Measurements from ENCODE around the gene ERAP2.
"Not testable (repeated sequence)": the region's sequence is repeated elsewhere in the genome, so short reads cannot be mapped to it uniquely, and the experiment has no call there.

The ERAP2 gene

DNA sequence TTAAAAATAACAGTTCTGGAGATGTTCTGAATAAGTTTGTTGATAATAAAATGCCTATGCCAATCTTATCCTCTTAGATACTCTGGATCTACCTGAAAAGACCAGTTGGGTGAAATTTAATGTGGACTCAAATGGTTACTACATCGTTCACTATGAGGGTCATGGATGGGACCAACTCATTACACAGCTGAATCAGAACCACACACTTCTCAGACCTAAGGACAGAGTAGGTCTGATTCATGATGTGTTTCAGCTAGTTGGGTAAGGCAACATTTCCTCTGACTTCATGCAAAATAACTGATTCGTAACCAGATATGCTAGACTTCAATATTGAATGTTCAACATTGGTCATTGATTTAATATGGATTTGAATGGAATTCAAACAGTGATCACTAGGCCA is 27.0 kb downstream of the ERAP2 start:
- no peak for DNase-seq

DNA sequence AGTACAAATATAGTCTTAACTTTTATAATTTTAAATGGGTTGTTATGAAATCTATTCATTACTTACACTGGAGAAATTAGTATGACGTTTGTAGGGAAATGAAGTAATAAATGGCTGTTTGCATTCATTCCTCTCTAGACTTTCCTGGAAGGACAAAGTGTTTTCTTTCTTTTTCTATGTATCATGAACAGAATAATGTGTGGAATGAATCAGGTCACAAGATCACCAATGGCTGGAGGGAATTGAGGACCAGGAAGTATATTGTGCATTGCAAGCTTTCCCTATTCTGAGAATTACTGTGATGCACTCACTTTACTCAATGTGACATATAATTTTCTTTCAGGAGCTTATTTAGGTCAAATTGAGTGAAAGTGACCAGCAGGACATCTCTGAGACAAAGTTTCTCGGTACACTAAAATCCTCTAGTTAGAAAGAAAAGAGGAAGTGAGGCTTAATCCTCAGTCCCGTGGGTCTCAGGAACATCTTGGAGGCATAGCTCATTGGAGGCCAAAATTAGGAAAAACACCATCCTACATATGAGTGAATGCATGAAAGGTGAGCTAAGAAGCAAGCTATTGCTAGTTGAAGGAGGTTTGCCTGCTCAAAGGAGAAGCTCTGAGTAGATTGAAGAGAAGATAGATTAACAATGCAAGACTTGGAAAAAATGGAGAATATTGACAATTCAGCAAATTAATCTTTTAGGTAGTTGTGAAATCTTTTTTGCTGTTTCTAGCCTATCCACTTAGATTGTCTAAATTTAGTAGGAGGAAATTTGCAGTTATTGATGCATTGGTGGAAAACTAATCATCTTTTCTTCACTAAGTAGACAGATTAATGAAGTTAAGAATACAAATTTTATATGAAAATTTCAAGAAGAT is 28.0 kb downstream of the ERAP2 start:
- no peak for DNase-seq

DNA sequence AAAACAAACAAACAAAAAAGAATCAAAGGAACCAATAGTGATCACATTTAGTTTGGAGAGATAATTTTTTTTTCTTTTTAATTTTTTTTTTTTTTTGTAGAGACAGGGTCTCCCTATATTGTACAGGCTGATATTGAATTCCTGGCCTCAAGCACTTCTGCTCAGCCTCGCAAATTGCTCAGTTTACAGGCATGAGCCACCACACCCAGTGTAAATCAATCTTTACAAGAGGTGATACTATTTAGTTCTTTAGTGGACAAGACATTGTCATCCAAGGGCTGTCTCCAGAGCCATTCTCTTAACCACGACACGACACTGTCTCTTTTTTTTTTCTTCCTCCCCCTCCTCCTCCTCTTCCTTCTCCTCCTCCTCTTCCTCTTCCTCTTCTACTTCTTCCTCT is 29.6 kb downstream of the ERAP2 start:
- no peak for DNase-seq

DNA sequence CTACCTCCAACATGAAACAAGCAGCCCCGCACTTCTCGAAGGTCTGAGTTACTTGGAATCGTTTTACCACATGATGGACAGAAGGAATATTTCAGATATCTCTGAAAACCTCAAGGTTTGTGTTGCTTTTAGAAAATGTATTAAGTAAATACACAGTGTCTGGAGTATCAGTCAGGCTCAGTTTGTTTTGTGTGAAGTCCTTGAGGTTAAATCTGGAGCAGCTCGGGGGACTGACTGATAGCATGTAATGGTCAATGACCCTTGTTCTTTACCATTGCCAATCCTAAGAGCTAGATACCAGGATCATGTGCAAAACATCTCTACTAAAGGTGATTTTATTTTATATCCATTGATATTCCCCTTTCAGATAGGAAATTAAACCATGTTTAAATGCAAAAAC is 32.7 kb downstream of the ERAP2 start:
- DNase-seq: no peak

DNA sequence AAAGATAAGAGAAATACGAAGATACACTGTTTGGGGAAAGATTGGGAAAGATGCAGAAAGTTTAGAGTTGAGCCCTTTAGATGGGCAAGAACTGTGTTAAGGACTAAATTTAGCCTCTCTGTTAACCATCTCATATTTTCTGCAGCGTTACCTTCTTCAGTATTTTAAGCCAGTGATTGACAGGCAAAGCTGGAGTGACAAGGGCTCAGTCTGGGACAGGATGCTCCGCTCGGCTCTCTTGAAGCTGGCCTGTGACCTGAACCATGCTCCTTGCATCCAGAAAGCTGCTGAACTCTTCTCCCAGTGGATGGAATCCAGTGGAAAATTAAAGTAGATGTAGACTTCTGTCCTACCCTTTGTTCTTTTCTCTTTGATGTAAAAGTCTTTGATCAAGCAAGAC is 33.1 kb downstream of the ERAP2 start:
- no peak for DNase-seq

DNA sequence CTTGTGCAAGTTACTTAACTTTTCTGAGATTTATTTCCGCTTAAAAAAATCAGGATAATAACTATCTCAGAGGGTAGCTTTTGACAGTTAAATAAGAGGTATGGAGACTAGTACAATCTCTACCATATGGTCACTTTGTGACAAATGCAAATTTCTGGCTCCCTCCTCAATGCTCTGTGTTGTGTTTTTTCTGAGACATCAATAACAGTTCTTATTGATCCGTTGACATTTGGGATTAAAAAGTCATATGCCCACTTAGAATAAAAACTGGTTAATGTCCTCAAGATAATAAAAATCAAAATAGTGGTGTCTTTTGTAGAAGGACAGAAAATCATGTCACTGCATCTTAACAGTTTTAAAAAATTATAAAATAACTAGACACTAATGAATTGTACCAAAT is 34.8 kb downstream of the ERAP2 start:
- no peak for DNase-seq

DNA sequence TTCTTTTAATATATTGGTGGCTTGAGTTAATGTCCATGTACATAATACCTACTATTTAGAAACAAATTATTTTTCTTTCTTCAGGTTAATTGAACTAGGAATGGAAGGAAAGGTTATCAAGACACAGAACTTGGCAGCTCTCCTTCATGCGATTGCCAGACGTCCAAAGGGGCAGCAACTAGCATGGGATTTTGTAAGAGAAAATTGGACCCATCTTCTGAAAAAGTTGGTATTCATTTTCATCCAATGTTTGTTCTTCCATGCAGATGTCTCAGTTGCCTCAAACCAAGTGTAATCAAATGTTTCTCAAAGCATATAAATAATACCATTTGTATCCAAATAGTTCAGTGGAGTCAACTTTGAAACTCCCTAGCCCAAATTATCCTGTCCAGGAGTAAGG is 36.9 kb downstream of the ERAP2 start:
- no peak for DNase-seq

DNA sequence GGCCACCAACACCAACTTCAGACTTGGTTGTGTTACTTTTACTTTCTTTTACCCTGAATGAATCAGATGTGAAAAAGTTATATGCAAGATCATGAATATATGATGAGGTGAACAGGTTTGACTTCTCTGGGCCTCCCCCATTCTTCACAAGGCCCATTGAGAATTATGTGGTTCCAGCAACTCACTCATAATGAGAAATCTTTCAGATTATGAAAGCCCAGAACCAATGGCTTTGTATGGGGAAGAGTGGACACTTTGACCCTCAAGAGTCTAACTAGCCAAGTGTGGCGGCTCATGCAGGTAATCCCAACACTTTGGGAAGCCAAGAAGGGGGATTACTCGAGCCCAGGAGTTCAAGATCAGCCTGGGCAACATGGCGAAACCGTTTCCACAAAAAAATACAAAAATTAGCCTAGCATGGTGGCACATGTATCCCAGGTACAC is 43.5 kb downstream of the ERAP2 start:
- no peak for DNase-seq

DNA sequence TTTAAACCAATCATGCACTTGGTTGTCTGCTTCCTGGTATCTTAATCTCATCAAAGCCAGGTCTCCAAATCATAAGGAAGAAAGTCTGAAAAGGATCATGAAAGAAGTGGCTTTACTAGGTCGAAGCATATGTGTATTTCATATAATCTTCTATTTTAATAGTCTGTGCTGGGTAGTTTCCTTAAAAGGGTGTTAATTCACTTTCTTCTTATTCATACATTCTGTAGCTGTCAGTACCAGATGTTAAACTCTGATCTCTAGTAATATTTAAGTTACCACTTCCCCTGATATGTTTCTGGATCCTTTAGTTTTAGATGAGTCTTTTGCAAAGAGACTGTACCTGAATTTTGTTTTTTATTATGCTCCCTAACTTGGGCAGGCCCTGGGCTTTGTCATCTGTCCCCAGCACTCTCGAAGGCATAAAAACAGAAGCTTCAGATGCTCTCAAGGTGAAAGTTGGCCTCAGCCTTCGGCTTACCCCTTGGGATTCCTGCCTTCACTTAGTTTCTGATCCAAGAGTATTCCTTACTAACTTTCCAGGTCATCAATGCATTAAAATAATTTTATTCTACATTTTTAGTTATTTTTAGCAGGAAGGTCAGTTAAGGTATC is 44.5 kb downstream of the ERAP2 start:
- DNase-seq: no peak

DNA sequence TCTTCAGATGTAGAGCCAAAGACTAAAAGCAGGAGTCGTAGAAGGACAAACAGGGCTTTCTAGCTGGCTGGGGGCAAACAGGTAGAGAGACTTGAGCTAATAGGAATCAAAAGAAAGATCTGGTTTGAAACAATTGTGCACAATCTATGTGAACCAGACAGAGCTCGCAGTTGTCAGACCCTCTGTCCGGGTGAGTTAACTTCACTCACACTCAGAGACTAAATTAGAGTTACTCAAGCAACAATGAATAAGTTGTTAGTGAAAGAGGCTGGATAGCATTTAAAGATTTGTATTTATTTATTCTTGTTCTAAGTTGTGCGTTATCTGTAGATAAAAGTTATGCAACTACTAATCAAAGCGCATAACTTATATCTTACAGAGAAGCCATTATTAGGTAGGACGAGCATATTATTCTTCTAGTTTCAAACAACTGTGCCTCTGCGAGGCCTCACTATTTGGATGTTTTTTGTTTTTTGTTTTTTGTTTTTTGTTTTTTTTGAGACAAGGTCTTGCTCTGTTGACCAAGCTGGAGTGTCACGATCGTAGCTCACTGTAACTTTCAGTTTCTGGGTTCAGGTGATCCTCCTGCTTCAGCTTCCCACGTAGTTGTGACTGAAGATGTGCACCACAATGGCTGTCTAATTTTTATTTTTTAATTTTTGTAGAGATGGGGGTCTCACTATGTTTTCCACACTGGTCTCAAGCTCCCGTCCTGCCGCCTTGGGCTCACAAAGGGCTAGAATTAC is 46.4 kb downstream of the ERAP2 start:
- no peak for DNase-seq

DNA sequence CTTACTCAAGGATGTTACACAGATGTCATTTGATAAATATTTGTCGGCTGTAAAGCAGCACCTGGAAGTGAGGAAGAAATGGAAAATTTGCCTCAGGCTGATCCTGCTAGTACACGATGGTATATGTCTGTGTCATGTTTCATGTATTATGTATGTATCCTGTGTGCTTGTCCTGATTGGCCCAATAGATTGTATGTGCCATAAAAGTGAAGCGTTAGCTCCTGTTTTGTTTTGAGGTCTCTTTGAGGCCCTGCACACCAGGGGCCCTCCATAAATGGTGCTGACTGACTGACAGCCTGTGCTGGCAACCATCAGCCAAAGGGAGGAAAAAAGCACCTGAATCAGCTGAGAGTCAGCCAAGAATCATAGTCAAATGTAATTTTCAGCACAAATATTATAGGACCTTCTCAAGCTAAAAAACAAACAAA is 47.7 kb downstream of the ERAP2 start:
- no peak for DNase-seq

DNA sequence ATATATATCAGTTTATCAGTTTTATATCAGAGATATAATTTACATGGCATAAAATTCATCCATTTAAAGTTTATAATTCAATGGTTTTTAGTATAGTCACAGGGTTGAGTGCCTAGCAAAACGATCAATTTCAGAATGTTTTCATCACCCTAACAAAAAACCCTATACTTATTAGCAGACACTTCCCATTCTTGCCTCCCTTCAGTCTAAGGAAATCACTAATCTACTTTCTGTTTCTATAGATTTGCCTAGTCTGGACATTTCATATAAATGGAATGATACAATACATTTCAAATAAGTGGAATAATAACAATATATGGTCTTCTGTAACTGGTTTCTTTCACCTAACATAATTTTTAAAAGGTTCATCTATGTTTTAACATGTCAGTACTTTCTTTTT is 50.0 kb downstream of the ERAP2 start:
- DNase-seq: no peak

DNA sequence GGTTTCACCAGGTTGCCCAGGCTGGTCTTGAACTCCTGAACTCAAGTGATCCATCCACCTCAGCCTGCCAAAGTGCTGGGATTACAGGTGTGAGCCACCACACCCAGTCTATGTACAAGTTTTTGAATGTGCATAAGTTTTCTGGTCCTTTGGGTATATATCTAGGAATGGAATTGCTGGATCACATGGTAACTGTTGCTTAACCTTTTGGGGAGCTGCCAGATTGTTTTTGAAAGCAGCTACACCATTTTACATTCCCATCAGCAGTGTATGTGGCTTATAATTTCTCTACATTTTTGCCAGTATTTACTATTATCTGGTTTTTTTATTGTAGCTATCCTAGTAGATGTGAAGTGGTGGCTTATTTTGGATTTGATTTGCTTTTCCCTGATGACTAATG is 50.7 kb downstream of the ERAP2 start:
- DNase-seq: no peak

DNA sequence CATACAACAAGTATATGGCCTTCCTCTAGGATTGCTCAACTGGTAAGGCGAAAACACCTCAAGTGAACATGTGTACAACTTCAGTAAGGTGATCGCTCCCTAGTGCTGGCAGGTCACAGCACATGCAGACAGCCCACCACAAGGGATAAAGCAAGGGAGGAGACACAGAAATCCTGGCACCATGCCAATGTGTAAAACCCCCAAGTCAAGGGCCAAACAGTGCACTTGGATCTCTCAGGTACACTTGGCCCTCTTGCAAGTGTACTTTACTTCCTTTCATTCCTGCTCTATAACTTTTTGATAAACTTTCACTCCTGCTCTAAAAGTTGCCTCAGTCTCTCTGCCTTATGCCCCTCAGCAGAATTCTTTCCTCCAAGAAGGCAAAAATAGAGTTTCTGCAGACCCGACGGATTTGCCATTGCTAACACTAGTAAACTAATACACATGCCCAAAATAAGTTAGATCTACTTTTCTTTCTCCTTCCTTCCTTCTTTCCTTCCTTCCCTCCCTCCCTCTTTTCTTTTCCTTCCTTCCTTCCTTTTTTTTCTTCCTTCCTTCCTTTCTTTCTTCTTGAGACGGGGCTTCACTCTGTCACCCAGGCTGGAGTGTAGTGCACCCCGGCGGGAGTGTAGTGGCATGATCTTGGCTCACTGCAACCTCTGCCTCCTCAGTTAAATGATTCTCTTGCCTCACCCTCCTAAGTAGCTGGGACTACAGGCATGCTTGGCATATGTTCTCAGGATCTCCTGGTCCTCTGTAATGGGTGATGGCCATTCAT is 52.8 kb downstream of the ERAP2 start:
- DNase-seq: no peak

DNA sequence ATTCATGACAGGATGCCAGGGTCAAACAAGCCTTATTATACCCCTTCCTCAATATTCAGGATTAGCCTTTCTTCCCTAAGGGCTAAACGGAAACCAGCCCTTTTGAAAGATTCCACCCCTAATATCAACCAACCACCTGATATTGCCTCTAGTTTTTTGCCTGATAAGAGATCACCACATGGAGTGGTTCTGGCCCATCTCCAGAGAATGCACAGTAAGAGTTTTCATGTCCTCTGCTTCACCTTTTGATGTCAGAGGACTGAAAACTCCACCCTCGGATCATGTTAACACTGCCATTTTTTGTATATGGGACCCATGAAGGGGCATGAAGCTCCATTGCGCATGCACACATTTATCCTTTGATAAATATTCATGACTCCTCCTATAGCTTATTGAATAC is 53.8 kb downstream of the ERAP2 start:
- no peak for DNase-seq

DNA sequence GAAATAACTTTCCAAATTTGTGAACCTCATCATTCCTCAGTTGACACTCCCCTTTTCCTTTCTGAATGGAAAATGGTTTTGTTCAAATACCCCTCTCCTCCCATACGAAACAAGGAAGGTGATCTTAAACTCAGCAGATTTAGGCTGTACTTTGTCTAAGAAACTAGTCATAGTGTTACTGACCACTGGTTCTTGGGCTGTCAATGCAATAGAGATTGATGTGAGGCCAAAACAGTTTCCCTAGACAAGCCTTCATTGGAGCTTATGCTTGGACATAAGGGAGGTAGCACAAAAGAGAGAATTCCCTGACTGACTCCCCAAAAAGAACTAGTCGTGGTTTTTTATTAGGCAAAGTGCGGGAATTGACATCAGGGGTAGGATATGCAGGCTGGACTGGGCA is 54.3 kb downstream of the ERAP2 start:
- no peak for DNase-seq

DNA sequence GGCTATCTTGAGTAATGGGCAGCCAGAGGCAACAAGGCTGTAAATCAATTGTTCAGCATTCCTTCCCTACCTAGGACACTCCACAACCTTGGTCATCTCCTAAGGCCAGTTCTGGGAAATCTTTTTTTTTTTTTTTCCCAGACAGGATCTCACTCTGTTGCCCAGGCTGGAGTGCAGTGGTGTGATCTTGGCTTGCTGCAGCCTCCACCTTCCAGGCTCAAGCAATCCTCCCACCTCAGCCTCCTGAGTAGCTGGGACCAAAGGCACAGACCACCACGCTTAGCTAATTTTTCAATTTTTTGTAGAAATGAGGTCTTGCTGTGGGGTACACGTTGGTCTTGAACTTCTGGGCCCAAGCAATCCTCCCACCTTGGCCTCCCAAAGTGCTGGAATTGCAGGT is 54.7 kb downstream of the ERAP2 start:
- DNase-seq: not testable (repeated sequence)

DNA sequence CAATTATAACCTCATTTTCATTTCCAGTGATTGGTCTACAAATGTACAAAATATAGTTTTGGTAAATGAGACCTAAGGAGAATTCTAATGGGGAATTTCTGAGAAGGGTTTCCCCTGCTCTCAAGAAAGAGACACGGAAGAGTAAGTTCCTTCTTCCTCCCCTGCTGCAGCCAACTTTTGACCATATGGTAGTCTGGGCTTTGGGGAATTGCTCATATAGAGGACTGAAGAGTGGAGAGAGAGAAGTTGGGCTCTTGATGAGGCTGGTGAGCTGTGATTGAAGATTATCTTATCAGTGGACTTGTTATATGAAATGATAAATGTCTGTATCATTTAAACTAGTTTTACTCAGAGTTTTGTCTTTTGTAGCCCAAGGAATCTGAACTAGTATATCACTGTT is 55.3 kb downstream of the ERAP2 start:
- no peak for DNase-seq

DNA sequence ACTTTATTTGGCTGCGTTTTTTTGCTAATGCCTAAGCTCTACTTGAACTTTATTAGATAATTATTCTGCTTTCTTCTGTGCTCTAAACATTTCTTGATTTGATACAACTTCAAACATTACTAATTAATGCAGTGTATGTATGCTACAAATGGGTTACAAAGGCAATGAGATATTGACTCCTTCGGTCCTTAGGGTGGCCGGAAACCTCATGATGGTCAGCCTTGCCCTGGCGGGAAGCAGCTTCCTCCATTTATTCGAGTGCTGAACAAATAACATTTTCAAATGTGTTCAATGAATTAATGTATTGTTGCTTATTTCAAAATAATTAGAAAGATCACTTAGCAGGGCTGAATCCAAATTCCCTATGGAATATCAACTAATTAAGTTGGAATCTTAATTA is 55.7 kb downstream of the ERAP2 start:
- DNase-seq: no peak

DNA sequence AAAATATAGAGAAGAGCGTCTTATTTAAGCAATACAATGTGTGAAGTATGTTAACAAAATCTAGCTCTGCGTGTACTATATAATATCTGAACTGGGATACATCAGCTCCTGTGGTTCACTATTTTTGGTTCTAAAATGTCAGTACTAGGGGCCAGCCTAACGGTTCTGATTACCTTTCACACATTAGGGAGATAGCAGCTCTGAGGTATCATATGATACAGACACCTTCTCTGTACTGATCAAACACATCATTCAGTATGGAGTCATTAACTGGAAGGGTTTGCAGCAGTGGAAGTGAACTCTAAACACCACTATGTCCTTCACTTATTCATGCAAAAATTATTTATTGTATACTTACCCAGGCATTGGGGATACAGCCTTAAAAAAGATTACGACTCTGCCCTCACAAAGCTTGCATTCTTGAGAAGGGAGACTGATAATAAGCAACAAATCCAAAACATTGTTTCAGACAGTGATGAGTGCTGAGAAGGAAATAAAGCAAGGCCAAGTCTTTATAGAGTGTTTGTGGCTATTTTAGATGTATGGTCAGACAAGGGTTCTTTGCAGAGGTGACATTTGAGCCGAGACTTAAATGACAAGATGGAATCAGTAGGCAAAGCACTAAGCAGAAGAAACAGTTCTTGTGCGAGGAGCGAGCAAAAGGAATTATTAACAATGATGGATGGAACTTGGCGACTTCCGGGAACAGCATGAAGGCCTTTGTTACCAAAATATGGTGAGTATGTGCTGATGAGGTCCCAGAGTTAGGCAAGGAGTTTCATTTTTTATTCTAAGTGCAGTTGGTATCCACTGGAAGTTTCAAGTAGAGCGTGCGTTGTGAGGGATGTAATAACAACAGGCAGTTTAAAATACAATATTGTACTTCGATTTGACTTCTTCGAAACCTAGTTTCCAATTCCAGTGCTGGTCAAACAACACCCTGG is 57.7 kb downstream of the ERAP2 start:
- peak; percentile 76 for DNase-seq

DNA sequence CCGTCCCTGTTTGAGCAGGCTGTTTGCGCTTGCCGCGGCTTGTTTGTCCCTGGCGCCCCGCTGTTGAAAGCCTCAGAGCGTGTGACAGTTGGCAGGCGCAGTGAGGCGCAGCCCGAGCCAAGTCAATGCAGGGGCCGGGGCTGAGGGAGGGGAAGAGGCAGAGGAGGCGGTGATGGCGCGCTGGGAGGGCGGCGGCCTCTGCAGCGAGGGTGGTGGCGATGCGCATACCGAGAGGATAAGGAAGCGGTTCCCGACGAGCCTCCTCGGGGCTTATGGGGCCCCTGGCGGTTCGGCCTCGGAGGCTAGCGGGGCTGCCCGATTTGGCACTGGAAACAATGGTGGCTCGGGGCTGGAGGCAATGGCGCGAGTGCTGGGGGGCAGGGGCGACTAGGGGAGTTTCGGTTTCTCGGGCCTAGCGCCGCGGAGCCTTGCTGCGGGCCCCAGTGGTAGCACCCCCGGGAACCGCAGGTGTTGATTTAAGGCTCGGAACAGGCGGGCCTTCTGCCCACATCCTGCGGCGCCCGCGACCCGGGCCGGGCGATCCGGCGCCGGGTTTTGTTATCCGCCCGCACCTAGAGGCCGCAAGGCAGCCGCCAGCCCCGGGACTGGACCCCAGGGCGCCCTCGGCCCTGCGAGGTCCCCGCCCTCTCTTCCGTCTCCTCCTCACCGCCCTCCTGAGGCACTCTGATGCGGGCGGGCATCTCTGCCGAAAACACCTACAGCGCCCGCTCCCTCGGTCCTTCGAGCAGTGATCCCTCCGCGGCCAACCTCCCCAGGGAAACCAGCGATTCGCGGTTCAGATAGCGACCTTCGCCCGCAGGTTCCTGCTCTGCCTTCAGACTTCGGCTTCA is 58.6 kb downstream of the ERAP2 start:
- peak; percentile 98 for DNase-seq

Data from DMS53 (cell line).